Lower leg skin (tissue), 4 donors: ENCODE data around the gene LEFTY1. TPM values are rescaled to one million over a fixed set of nuclear protein-coding genes. Genes with fewer than 3 reads are reported as not detected.
"Not testable (repeated sequence)": the region's sequence is repeated elsewhere in the genome, so short reads cannot be mapped to it uniquely, and the experiment has no call there.

Source experiments
- DNase-seq, 2 donors: peaks; one replicate each; pipeline ENCODE4 v3.0.0-alpha.2; 2019; ENCODE audit warnings: low spot score in 2 of 2
- H3K4me3 ChIP-seq: fragments of 200-600 bp; sonication (generic); 2 replicates; pipeline ENCODE4 v1.5.1; 2017; ENCODE audit warnings: mild to moderate bottlenecking, low read depth; ENCODE audit not compliant: poor library complexity, severe bottlenecking
- POLR2A ChIP-seq, 2 donors: fragments of 450-650 bp; IDR thresholded peaks; one replicate each; pipeline ENCODE4 v1.6.1; 2016 to 2017; ENCODE audit warnings: antibody characterized with exemption in 2 of 2, mild to moderate bottlenecking in 1 of 2, moderate library complexity in 1 of 2
- WGBS, 2 donors: methylation state at CpG; one replicate each; pipeline ENCODE4 v1.1.5; 2018; 5-methylcytosine and 5-hydroxymethylcytosine counted together
- intact Hi-C: fragments of 100-400 bp; cut with DNase I; formaldehyde crosslinking; loops from one replicate; pipeline ENCODE4 v1.15.0; 2023; ENCODE audit warnings: low total_unique reads
- total RNA-seq, 4 donors: library from RNA; depleted of rRNA; stranded (reverse); fragments of >200 nt; gene quantifications; one replicate each; pipeline ENCODE4 v1.1.0, GENCODE V29; 2016
- TF ChIP-seq, protein P1 (sequence below), 3 donors: fragments of 450-650 bp; IDR thresholded peaks; one replicate each; pipeline ENCODE4 v1.5.1; 2016; ENCODE audit warnings: antibody characterized with exemption in 3 of 3, mild to moderate bottlenecking in 3 of 3, moderate library complexity in 2 of 3

The LEFTY1 gene
- total RNA-seq, 4 donors from 2014 or later, result 0.19 to 1.2 (median 0.39) TPM; not detected in 1

DNA sequence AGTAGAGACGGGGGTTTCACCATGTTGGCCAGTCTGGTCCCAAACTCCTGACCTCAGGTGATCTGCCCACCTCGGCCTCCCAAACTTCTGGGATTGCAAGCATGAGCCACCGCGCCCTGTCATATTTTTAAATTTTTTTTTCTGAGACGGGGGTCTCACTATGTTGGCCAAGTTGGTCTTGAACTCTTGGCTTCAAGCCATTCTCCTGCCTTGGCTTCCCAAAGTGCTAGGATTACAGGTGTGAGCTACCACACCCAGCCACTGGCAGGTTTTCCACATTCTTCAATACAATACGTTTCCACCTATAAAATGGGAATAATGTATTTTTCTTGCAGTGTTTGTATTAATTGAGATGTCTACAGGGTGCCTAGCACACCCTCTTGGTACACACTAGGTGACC is 3.4 kb upstream of the LEFTY1 start:
- H3K4me3 ChIP-seq, result no peak overlapping the region
- no peak for DNase-seq
- TF ChIP-seq, protein P1, sequence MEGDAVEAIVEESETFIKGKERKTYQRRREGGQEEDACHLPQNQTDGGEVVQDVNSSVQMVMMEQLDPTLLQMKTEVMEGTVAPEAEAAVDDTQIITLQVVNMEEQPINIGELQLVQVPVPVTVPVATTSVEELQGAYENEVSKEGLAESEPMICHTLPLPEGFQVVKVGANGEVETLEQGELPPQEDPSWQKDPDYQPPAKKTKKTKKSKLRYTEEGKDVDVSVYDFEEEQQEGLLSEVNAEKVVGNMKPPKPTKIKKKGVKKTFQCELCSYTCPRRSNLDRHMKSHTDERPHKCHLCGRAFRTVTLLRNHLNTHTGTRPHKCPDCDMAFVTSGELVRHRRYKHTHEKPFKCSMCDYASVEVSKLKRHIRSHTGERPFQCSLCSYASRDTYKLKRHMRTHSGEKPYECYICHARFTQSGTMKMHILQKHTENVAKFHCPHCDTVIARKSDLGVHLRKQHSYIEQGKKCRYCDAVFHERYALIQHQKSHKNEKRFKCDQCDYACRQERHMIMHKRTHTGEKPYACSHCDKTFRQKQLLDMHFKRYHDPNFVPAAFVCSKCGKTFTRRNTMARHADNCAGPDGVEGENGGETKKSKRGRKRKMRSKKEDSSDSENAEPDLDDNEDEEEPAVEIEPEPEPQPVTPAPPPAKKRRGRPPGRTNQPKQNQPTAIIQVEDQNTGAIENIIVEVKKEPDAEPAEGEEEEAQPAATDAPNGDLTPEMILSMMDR (IDR thresholded peaks at IDR 0.05), result no peak
- TF ChIP-seq POLR2A (IDR thresholded peaks at IDR 0.05), result no peak
- 79 to 92% methylated on average over 6 of the region's 6 CpGs for whole genome bisulfite sequencing, 2 donors
- intact Hi-C loops, result no loop called here

DNA sequence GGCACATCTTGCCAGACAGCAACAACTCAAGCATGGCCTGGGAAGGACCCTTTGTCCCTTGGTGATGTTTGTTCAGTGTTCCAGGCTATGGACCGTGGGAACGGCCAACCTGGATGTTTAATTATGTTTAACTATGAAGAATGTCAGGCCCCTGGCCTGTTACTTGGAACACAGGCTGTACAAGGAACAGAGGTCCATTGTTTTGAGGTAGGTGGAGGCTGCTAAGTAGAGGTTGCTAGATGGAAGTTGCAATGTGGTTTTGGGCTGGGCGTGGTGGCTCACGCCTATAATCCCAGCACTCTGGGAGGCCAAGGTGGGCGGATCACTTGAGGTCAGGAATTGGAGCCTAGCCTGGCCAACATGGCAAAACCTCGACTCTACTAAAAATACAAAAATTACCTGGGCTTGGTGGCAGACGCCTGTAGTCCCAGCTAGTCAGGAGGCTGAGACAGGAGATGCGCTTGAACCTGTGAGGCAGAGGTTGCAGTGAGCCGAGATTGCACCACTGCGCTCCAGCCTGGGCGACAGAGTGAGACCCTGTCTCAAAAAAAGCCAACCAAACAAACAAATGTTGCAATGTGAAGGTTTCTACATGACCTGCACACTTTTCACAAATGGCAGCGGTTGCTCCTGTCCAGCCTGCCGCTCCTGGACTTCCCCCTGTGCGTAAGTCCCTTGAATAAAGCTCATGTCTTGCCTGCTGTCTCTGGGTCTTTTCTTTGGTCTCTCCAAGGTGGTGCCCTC is 2.5 kb upstream of the LEFTY1 start:
- WGBS, 2 donors, result 76 to 86% methylated on average over 14 of the region's 14 CpGs
- intact Hi-C loops, result no loop called here
- TF ChIP-seq, protein P1 (IDR thresholded peaks at IDR 0.05), result no peak
- TF ChIP-seq POLR2A (IDR thresholded peaks at IDR 0.05), result no peak
- no peak overlapping the region for H3K4me3 ChIP-seq
- DNase-seq, result no peak

DNA sequence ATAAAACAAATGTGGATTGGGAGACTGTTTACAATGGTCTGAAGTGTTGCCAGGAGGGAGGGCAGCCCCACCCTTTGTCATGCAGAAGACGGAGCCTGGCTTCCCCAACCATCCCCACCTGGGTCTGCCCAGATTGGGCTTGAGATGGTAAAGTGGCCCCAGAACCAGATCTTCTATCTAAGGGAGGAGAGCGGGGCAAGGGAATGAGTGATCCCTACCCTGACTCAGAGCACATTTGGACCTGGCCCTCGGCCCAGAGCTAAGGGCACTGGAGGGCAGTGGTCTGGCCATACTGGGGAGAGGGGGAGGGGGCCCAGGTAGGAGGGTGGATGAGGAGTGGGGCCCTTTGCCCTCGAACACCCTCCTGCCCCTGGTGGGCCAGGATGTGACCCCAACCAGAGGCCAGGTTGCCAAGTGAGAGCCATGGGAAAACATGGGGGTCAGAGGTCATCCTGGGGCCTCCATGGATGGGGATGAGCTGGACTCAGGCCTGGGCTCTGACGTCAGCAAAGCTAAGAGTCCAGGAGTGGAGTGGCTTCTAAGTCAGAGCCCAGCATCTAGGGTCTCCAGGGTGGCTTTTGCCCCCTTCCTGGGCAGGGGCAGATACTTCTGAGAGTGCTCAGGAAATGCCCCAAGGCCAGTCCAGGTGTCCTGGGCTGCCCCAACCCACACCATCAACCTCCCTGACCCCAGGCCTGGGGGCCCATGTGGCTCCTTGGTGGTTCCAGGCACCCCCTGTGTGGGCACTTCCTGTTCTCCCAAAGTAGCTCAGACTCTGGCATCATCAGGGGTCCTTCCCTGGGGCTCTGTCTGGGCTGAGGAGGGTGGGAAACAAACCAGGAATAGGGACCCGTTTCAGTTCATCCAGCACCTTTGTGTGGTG is 1.6 kb upstream of the LEFTY1 start:
- intact Hi-C loops, result no loop called here
- no peak for DNase-seq
- TF ChIP-seq POLR2A (IDR thresholded peaks at IDR 0.05), result no peak
- TF ChIP-seq, protein P1 (IDR thresholded peaks at IDR 0.05), result no peak
- no peak overlapping the region for H3K4me3 ChIP-seq
- WGBS, 2 donors, result 54 to 57% methylated on average over 6 of the region's 6 CpGs

DNA sequence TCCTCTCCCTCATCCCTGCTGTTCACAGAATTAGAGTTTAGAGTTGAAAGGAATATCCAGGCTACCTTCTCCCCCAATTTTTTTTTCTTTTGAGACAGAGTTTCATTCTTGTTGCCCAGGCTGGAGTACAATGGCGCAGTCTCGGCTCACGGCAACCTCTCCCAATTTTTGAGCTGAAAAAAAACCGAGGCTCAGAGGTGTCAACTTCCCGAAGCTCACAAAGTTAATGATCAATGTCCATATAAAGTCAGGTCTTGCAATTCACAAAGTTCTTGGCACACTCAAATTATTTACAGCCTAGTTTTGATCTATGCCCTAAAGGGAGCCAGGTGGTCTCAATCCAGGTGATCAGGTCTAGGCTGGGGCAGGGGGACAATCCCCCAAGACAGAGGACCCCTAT is 797 bp upstream of the LEFTY1 start:
- H3K4me3 ChIP-seq, result no peak overlapping the region
- intact Hi-C loops, result no loop called here
- WGBS, 2 donors, result 89 to 94% methylated on average over 5 of the region's 5 CpGs
- TF ChIP-seq, protein P1 (IDR thresholded peaks at IDR 0.05), result no peak
- TF ChIP-seq POLR2A (IDR thresholded peaks at IDR 0.05), result no peak
- no peak for DNase-seq

DNA sequence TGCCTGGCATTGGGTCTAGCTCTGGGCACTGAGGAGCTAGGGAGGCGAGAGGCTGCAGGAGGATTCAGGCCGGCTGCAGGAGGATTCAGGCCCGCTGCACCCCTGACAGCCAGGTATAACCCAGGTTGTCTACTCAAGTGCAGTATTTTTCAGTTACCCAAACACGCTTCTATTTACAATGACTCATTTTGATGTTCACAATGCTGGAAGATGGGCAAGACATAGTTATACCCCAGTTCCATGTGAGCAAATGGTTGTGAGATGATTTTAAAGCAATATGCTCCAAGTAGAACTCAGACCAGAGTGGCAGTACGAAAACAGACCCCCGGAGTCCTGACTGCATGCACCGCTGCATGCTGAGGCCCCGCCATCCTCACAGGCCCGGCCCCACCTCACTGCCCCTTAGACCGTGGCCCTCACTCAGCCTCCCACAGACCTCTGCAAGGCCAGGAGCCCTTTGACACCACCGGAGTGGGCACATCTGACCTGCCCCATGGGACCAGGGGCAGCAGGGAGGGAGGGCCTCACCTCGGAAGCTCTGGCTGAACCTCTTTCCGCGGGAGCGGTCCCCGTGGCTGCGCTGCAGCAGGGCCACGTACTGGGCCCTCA is 553 bp downstream of the LEFTY1 start:
- intact Hi-C loops, result no loop called here
- TF ChIP-seq, protein P1 (IDR thresholded peaks at IDR 0.05), result no peak
- 90 to 95% methylated on average over 13 to 17 of the region's 18 CpGs for WGBS, 2 donors
- DNase-seq, result no peak
- no peak overlapping the region for H3K4me3 ChIP-seq

DNA sequence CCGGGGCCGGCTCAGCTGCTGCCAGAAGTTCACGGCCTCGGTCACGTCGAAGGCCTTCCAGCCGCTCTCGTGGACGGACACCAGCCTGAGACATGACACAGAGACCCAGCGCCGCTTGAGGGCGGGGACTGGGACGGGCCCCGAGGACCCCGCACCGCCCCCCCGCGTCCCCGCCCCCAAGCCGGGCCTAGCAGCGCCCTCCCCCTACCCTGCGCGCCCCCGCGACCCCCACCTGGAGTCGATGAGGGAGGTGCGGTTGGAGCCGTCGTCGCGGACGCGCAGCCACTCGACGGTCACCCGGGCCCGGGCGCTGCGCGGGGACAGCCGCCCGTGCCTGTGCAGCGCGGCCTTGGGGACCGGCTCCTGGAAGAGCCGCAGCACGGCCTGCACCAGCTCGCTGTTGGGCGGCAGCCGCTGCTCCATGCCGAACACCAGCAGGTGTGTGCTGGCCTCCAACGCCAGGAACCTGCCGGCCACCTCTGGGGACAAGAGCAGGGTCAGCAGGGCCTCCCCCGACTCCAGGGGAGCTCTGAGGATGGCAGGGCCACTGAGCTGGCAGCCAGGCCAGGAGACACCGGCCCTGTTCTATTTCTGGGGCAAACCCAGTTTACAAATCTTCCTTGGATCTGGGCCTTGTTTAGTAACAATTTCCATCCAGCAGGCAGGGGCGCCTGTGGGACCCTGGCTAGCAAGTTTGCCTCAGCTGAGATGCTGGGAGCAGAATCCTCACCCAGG is 1.2 kb downstream of the LEFTY1 start:
- 34 to 61% methylated on average over 3 to 8 of the region's 56 CpGs for whole genome bisulfite sequencing, 2 donors
- H3K4me3 ChIP-seq, intact Hi-C loops, DNase-seq: not testable (repeated sequence)
